Sigmoid colon (tissue), 7 donors: Measurements from ENCODE around the gene PPARD. TPM values are rescaled to one million over a fixed set of nuclear protein-coding genes. Genes with fewer than 3 reads are reported as not detected.
A peak's percentile ranks its signal among the peaks of the same experiment; 100 is the strongest.
"Not testable (repeated sequence)": the region's sequence is repeated elsewhere in the genome, so short reads cannot be mapped to it uniquely, and the experiment has no call there.

Experiments
- DNase-seq: peaks from one replicate; pipeline ENCODE4 v3.0.0-alpha.2; 2019
- H3K27ac ChIP-seq, 4 donors: fragments of 200-600 bp; sonication (generic); one replicate each; pipeline ENCODE4 v1.5.1; 2016 to 2019; ENCODE audit warnings: mild to moderate bottlenecking in 1 of 4
- H3K27me3 ChIP-seq, 3 donors: fragments of 200-600 bp; sonication (generic); one replicate each; pipeline ENCODE4 v1.5.1; 2019; ENCODE audit warnings: mild to moderate bottlenecking in 1 of 3
- H3K36me3 ChIP-seq, 4 donors: fragments of 200-600 bp; sonication (generic); one replicate each; pipeline ENCODE4 v1.5.1; 2016 to 2019
- H3K4me1 ChIP-seq, 4 donors: fragments of 200-600 bp; sonication (generic); one replicate each; pipeline ENCODE4 v1.5.1; 2017 to 2019
- H3K4me3 ChIP-seq, 4 donors: fragments of 200-600 bp; sonication (generic); one replicate each; pipeline ENCODE4 v1.5.1; 2017 to 2019; ENCODE audit warnings: mild to moderate bottlenecking in 2 of 4, moderate library complexity in 1 of 4
- H3K9me3 ChIP-seq, 4 donors: fragments of 200-600 bp in 3 of 4; sonication (generic) in 3 of 4; one replicate each; pipeline versions ENCODE4 v1.5.1 to v1.6.1; 2013 to 2019
- CTCF ChIP-seq, 4 experiments: fragments of 450-650 bp in 3 of 4; fragments of 200-600 bp in 1 of 4; IDR thresholded peaks; one replicate each; pipeline ENCODE4 v1.5.1; 2016 to 2019; ENCODE audit warnings: antibody characterized with exemption in 4 of 4, mild to moderate bottlenecking in 3 of 4, moderate library complexity in 2 of 4
- EP300 ChIP-seq, 4 donors: sonication (generic); formaldehyde crosslinking; IDR thresholded peaks; one replicate each; pipeline ENCODE4 v1.6.1; 2017; ENCODE audit warnings: antibody characterized with exemption in 4 of 4
- POLR2A ChIP-seq, 2 donors: fragments of 450-650 bp; IDR thresholded peaks; one replicate each; pipeline ENCODE4 v1.6.1; 2016; ENCODE audit warnings: antibody characterized with exemption in 2 of 2, mild to moderate bottlenecking in 2 of 2, moderate library complexity in 2 of 2
- POLR2AphosphoS5 ChIP-seq, 4 donors: sonication (generic); formaldehyde crosslinking; IDR thresholded peaks; one replicate each; pipeline ENCODE4 v1.6.1; 2017; ENCODE audit warnings: antibody characterized with exemption in 4 of 4
- WGBS, 2 donors: extraction: QIAGEN DNeasy Blood & Tissue Kit; methylation state at CpG; one replicate each; pipeline ENCODE4 v1.1.7; 2013; 5-methylcytosine and 5-hydroxymethylcytosine counted together
- intact Hi-C: fragments of 100-400 bp; cut with DNase I; formaldehyde crosslinking; loops from one replicate; pipeline ENCODE4 v1.15.1; 2023
- polyA plus RNA-seq, 3 donors: library from polyadenylated mRNA; stranded (reverse); fragments of 200-250 nt; gene quantifications; one replicate each; pipeline ENCODE4 v1.2.3, GENCODE V29; 2013
- total RNA-seq, 4 donors: library from RNA; depleted of rRNA; stranded (reverse); fragments of >200 nt; gene quantifications; one replicate each; pipeline ENCODE4 v1.1.0, GENCODE V29; 2016
- donor health status: healthy with polysubstance abuse.
- donor health status: Bipolar disorder and iron deficiency.
- donor health status: healthy.

Gene PPARD
- total and polyA plus RNA-seq, 7 donors: 5.8 to 75.4 (median 16.8) TPM

- H3K27me3 ChIP-seq: peaks cover 0 to 8% (median 0%) of the 10 kb centered on the region in 3 donors
- intact Hi-C loops: no loop called here
- H3K36me3 ChIP-seq: no peaks in the 10 kb centered on the region
- no peak for DNase-seq
- H3K9me3 ChIP-seq: no peaks in the 10 kb centered on the region
- no peak for TF ChIP-seq CTCF (IDR thresholded peaks at IDR 0.05)
- no peak for TF ChIP-seq POLR2AphosphoS5 (IDR thresholded peaks at IDR 0.05)
- no peak for TF ChIP-seq EP300 (IDR thresholded peaks at IDR 0.05)
- TF ChIP-seq POLR2A (IDR thresholded peaks at IDR 0.05): no peak
- H3K27ac ChIP-seq: no peak overlapping the region
- H3K4me3 ChIP-seq: no peak overlapping the region
- H3K4me1 ChIP-seq: no peaks in the 10 kb centered on the region
- 79 to 92% methylated on average over 9 of the region's 9 CpGs for WGBS, 2 donors
These were observed 11.7 kb upstream of the PPARD start for GRCh38 chr6:35330541-35331119.

GRCh38 chr6:35332074-35332887 is 10.1 kb upstream of the PPARD start:
- WGBS, 2 donors: 38 to 71% methylated on average over 9 of the region's 9 CpGs
- H3K36me3 ChIP-seq, DNase-seq, H3K4me1 ChIP-seq, H3K4me3 ChIP-seq, H3K27me3 ChIP-seq, intact Hi-C loops, H3K9me3 ChIP-seq, H3K27ac ChIP-seq: not testable (repeated sequence)

- Histone ChIP-seq H3K36me3 (peaks cover 0 to 11% (median 0%) of the 10 kb centered on the region in 4 donors), H3K27ac (no peak overlapping the region), H3K4me1 (peaks cover 0 to 36% (median 22%) of the 10 kb centered on the region in 4 donors), H3K9me3 (no peaks in the 10 kb centered on the region), H3K27me3 (no peaks in the 10 kb centered on the region), H3K4me3 (no peak overlapping the region)
- 64 to 83% methylated on average over 13 of the region's 13 CpGs for whole genome bisulfite sequencing, 2 donors
- TF ChIP-seq POLR2AphosphoS5 (IDR thresholded peaks at IDR 0.05) (no peak), CTCF (IDR thresholded peaks at IDR 0.05) (no peak), POLR2A (IDR thresholded peaks at IDR 0.05) (no peak), EP300 (IDR thresholded peaks at IDR 0.05) (no peak)
- no peak for DNase-seq
- intact Hi-C loops: loop anchor here (5.0 kb wide), 1 partner anchor 44 kb away; the partner anchor contains the start of gene DEF6
These were observed 801 bp upstream of the PPARD start for GRCh38 chr6:35341557-35341956.

GRCh38 chr6:35343092-35343834 is 905 bp downstream of the PPARD start:
- H3K27ac ChIP-seq: peak overlapping the region; percentile 86 to 95 (median 90)
- WGBS, 2 donors: 7 to 18% methylated on average over 13 of the region's 13 CpGs
- H3K9me3 ChIP-seq: no peaks in the 10 kb centered on the region
- H3K4me3 ChIP-seq: peak overlapping the region; percentile 65 to 99 (median 72)
- peak; percentile 81 for DNase-seq
- no peaks in the 10 kb centered on the region for H3K27me3 ChIP-seq
- intact Hi-C loops: loop anchor here (1.0 to 5.0 kb wide), 2 partner anchors 46 to 125 kb away; partner anchors contain the start of genes DEF6 and RPL10A
- H3K36me3 ChIP-seq: peaks cover 0 to 25% (median 3%) of the 10 kb centered on the region in 4 donors
- H3K4me1 ChIP-seq: peaks cover 0 to 38% (median 28%) of the 10 kb centered on the region in 4 donors
- TF ChIP-seq CTCF (IDR thresholded peaks at IDR 0.05): no peak
- peak in 3 of 4 donors; percentile 29 to 45 (median 45) for TF ChIP-seq POLR2AphosphoS5 (IDR thresholded peaks at IDR 0.05)
- TF ChIP-seq EP300 (IDR thresholded peaks at IDR 0.05): peak in 1 of 4 donors; percentile 13
